H1 (cell line): ENCODE data around the gene SPATS2L. TPM values are rescaled to one million over a fixed set of nuclear protein-coding genes. Genes with fewer than 3 reads are reported as not detected.

Experiments used
- CHD2 ChIP-seq: IDR thresholded peaks from 2 replicates; pipeline ENCODE4 v1.6.1; 2012; ENCODE audit warnings: low read length, improper control_type of control experiment
- POLR2AphosphoS5 ChIP-seq: IDR thresholded peaks from 2 replicates; pipeline ENCODE4 v1.6.1; 2011; ENCODE audit warnings: low read depth, low read length
- RXRA ChIP-seq: IDR thresholded peaks from 2 replicates; pipeline ENCODE4 v1.6.1; 2011; ENCODE audit warnings: low read depth, mild to moderate bottlenecking, low read length, moderate library complexity; ENCODE audit not compliant: insufficient read depth
- polyA plus RNA-seq, 7 experiments: library from polyadenylated mRNA; depleted of rRNA in 3 of 7; stranded (reverse) in 5 of 7; unstranded in 2 of 7; fragments of >200 nt in 5 of 7; fragments of 200-250 nt in 2 of 7; gene quantifications; 1 replicate in 5 of 7; 2 replicates in 1 of 7; 4 replicates in 1 of 7; pipeline versions ENCODE4 v1.2.1 to v1.2.3, GENCODE V29; 2011 to 2013; ENCODE audit warnings: missing spikeins in 2 of 7, mixed read lengths in 2 of 7
- total RNA-seq: library from RNA; stranded (reverse); fragmentation: NEBNext Ultra II Directional; extraction: Animal tissue kit (Norgen Biotek cat#: 25700); gene quantifications from 2 replicates; pipeline ENCODE4 v1.2.1, GENCODE V29; 2021

The SPATS2L gene
- total and polyA plus RNA-seq, 2 of the 8 experiments (the other 6 are each of a cell fraction or from before 2014, with no cell fraction given): 67.3 to 189 TPM

- no peak for TF ChIP-seq POLR2AphosphoS5
- TF ChIP-seq RXRA: no peak
- TF ChIP-seq CHD2: no peak
- TF ChIP-seq, all 59 proteins: peak for 0
Observed at GRCh38 chr2:200443376-200443775, 136.9 kb downstream of the SPATS2L start (continued).
